ENCODE measurements around the gene MEP1B.
A peak's percentile ranks its signal among the peaks of the same experiment; 100 is the strongest.
"Not testable (repeated sequence)": the region's sequence is repeated elsewhere in the genome, so short reads cannot be mapped to it uniquely, and the experiment has no call there.

The MEP1B gene

DNA sequence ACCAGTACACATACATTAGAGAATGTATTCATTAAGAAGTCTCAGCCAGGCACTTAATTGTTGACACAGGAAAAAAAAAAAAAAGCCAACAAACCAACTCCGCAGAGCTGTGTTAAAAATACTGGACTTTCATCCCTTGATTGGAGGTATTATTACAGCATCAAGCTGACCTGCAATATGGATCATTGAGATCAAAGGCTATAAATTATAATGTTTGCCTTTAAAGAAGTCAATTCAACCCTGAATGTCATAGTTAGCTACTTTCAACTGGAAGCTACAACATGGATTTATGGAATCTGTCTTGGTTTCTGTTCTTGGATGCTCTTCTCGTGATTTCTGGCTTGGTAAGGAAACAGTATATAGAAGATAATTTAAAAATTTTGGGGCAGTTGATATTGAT lies at the start of gene MEP1B:
TSS of gene MEP1B (plus strand) at position 250 of the 400 bp plus-strand sequence. CDS start at position 282, 32 bp downstream.
- DNase-seq, result no peak

DNA sequence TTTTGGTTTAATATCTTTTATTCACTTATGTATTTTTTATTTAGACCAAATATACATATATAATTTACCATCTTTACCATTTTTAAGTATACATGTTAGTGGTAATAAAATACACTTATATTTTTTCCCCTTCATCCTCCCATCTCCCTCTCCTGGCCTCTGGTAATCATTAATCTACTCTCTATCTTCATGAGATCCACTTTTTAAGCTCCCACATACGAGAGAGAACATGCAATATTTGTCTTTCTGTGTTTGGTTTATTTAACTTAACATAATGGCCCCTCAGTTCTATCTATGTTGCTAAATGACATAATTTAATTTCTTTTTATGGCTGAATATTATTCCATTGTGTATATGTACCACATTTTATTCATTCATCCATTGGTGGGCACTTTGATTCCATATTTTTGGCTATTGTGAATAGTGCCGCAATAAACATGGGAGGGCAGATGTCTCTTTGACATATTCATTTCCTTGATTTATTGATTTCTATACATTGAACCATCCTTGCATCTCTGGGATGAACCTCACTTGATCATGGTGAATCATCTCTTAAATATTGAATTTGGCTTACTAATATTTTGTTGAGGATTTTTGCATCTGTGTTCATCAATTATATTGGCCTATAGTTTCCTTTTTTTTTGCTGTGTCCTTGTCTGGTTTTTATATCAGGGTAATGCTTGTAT lies 41.5 kb upstream of the MEP1B start:
- no peak for DNase-seq

DNA sequence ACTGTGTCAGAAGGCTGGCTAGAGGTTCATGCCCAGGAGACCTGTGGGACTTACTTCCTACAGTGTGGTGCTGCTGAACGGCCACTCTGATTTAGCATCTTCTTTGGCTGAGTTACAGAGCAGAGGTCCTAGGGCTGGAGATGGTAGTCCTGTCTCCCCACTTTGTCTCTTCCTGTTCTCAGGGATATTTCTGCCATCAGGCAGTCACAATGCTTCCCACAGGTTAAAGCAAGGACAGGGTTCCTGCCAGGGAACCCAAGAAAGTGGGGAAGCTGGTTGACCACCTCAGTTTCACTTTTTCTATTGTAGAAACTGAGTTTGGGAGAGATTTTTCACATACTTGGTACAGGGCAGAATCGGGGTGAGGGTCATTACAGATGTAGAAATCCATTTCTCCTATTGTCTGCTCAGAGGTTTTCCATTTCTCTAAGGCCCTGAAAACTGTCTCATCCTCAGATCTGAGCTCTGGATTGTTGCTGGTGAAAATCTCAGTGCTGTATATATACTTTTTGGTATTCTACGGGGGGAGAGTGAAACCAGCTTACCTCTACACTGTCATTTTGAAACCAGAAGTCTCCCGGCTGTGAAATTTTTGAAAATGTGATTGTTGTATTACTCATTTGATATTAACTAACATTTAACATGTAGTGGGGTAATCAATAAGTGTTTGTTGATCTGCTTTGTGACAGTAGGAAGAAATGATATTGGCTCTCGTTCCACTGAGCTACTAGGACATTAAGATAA lies 37.0 kb upstream of the MEP1B start:
- no peak for DNase-seq

DNA sequence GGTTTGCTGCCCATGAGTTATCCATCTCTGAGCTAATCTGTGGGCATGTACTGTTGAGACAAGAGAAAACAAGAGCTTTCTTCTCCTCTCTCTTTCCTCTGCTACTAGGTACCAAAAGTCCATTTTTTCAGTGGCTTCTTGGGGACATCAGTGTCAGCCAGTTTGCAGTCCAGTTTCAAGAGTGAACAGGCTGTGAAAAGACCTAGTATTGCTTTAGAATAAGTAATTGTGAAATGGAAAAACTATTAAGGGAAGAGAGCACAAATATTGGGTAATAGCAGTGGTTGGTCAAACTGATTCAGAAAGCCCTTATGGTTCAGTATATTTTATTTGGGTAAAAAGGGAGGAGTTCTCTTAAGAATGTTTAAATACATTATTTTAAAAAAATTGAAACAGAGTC lies 33.0 kb upstream of the MEP1B start:
- DNase-seq, result no peak

DNA sequence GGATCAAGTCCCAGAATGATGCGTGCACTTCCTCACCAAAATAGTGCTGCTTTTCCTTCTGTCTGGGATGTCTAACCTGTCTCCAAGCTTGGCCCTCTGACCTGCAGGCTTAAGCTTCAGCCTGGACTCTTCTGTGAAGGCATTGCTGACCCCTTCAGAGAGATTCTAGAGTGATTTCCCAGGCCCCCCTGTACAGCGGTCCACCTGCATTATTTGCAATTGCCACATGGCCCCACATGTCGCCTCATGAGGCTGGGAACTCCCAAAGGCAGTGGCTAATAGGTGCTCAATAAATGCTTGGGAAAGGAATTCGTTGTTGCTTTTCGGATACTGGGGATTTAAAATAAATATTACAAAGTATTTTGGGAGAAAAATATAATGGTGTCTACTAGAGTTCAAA lies 32.3 kb upstream of the MEP1B start:
- no peak for DNase-seq

DNA sequence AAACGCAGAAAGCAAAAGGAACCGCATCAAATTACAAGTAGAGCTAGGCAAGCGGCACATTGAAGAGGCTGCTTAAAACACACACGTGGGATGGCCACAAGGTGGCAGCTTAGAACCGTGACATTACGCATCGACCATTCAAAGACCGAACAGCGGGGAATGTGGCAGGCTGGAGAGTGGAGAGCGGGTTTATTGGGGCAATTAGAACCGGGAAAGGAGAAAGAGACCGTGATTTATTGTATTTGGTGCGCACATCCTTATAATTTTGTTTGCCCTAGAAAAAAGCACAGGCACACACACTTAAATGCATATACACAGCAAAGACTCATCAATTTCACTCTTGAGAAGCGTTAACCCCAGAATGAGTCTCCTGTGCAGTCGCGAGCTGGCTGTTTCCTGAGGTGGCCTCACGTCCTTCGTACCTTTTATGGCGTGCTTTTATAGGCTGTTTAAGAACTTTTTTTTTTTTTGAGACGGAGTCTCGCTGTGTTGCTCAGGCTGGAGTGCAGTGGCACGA lies 31.7 kb upstream of the MEP1B start:
- DNase-seq, result peak; percentile 17 to 48 (median 38)

DNA sequence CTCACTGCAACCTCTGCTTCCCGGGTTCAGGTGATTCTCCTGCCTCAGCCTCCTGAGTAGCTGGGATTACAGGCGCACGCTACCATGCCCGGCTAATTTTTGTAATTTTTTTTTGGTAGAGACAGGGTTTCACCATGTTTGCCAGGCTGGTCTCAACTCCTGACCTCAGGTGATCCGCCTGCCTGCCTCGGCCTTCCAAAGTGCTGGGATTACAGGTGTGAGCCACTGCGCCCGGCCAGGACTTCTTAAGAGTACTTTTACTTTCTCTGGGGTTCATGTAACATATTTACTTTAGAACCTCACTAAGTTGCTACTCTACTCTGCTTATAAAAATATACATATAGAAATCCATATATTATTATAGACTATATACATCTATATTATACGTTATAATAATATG lies 31.2 kb upstream of the MEP1B start:
- not testable (repeated sequence) for DNase-seq

DNA sequence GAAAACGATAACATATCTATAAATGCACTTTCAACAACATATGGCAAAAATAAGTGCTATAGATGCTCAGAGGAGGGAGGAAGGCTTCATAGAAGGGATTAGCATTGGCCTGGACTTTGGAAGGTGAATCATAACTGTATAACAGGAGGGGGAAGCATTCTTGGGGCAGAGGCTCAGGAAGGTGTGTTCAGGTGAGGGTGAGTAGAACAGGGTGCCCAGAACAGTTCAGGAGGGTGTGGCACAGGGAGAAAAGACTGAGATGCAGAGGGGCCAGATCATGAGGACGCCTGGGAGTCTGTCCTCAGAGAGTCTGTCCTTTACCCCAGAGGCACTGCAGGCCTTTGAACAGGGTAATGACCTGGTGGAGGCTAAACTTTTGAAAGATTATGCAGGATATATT lies 29.3 kb upstream of the MEP1B start:
- no peak for DNase-seq

DNA sequence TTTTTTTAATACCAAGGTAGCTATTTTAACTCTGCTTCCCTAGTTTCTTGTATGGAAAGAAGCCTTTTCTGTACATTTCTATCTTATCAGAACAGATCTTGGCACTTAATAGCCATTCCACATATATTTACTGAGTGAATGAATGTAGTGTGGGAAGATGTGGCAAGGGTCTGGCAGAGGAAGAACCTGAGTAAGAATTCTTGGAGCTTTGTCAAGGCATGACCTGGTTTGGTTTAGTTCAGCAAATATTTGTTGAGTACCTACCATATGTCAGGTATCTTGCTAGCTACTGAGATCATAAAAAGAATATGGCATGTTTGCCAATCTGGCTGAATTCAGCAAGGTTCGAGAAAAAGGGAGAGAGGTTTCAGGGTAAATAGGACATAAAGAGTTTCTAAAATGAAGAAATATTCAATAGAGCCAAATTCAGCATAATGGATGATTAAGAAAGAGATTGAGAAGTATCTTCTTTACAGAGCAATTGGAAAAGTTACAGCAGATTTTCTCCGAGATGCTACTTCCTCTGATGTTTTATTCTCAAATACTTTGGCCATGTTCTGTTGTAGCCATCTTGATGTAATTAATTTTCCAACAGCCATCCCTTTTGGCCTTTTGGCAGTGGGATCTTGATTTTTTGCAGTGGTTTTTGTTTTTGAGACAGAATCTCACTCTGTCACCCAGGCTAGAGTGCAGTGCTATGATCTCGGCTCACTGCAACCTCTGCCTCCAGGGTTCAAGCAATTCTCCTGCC lies 21.7 kb upstream of the MEP1B start:
- DNase-seq, result no peak

DNA sequence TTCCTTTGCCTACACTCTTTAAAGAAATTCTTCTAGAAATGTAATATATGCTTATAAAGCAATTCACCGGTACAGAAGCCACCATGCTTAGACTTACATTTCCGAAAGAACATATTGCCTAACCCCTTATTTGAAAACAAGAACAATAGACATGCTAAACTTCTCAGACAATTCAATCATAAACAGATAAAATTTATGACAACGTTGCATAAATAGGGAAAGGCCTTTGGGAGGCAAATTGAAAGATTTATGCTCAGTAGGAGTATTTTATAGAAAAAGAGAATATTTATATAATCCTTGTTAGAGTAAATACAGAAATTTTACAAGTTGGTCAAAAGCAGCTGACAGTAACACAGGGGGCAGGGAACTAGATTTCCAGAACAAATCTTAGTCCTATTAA lies 16.2 kb upstream of the MEP1B start:
- DNase-seq, result no peak

DNA sequence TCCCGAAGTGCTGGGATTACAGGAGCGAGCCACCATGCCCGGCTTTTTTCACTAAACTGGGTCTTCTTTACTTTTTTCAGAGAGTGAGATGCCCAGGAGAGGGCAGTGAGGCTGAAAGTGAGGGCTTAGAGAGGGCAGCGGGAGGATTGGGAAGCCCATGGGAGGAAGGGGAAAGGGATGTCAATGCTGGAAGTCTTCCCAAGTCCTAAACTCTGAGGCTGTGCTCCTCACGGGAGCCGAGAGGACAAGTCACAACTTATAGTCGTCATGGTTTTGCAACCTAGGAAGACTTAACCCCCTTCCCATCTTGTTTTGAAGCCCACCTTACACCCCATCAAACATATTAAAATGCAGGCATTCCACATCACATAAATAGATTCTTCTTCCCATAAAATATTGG lies 15.1 kb upstream of the MEP1B start:
- no peak for DNase-seq

DNA sequence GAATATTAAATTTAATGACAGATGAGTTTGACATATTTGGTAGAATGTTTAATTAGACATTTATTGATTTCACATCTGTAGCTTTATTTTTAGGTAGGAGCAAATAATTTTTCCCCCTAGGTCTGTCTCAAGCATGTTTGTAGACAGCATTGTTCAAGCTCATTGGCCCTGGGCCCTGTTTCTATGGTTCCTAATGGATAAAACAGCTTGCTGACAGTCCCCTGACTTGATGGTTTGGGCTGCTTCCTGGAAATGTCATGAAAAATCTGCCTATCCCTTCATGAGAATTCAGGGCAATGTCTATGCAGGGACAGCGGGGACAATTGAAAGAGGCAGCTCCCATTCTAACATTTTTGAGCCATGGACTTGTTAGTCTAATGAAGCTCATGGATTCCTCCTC lies 14.6 kb upstream of the MEP1B start:
- no peak for DNase-seq

DNA sequence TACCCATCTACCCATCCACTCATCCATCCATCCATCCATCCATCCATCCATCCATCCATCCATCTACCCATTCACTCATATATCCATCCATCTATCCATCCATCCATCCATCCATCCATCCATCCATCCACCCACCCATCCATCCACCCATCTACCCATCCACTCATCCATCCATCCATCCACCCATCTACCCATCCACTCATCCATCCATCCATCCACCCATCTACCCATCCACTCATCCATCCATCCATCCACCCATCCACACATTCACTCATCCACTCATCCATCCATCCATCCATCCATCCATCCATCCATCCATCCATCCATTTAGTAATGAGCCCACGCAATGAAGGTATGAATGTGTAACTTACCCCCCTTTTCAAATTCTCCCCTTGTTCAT lies 13.1 kb upstream of the MEP1B start:
- DNase-seq, result not testable (repeated sequence)

DNA sequence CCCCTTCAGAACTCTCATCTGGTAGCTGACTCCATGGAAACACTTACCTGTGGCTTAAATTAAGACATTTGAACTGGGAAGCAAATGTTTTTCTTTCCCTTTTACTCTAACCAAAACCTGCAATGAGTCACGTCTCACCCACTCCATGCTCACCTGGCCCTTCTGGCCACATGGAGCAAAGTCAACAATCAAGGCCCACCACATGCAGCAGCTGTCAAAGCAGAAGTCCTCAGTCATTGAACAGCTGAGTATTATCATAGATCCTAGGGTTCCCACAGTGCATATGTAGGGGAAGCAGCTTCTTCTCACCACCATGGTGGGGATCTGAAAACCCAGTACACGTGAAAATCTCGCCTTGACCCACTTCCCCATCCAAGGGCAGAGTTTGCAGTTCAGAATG lies 12.3 kb upstream of the MEP1B start:
- DNase-seq, result no peak

DNA sequence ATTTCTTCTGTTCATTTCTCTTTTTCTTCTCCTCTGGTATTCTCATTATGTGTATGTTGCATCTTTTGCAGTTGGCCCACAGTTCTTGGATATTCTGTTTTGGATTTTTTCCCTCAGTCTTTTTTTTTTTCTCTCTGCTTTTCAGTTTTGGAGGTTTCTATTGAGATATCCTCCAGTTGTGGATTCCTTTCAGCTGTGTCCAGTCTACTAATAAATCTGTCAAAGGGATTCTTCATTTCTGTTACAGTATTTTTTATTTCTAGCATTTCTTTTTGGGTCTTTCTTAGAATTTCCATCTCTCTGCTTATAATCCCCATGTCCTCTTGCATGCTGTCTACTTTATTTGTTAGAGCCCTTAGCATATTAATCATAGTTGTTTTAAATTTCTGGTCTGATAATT lies 6.3 kb upstream of the MEP1B start:
- no peak for DNase-seq

DNA sequence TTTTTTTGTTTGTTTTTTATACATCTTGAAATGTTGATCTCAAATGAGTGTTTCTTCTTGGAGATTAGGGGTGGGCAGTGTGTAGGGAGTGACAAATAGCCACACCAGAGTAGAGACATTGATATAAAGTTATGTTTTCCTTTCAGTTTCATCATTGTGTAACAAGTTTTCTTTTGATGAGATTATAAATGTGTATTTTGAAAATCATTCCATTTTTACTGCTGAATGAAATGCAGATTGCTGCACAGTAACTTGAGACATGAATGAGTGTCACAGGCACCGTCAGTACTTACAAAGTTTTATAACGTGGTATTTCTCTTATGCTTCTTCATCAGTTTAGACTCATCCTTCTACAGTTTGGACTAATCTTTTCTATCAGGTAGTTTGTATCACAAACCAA lies 370 bp downstream of the MEP1B start:
- DNase-seq, result no peak

DNA sequence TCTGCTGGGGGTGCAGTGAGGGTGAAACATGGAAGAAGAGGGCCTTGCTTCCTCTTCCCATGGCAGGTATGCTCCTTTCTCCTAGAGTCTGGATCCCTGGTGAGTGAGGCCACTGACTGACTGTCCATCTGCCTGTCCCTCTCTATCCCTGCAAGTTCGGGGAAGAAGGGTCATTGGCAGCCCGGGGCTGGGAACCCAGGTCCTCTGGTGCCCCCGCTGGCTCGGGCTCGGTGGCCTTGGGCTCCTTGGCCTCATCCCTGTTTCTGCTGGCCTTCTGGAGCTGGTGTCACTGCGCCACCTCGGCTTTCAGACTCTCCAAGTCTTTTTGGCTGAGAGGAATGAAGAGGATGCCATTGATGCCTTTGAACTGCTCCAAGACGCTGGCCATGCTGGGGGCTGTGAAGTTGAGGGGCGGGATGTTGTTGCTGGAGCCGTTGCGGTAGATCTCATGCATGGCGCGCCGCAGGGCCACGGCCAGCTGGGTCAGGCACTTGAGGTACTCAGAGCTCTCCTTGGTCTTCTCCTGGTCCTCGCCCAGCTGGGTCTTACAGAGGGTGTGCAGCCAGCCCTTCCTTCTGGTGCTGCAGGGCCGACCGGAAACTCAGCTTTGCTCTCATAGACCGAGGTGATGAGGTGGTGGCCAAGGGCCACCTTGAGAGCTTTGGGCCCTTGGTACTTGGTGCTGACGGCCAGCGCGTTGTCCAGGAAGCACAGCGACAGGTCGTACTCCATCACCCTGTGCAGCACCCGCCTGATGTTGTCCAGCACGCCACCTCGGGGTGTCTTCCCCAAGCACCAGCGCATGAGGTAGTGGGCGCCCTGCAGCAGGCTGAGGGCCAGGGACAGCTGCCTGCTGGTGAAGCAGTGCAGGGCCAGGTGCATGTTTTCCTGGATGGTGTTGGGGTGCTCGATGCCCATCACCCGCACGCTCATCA lies 6.3 kb downstream of the MEP1B start:
- no peak for DNase-seq

DNA sequence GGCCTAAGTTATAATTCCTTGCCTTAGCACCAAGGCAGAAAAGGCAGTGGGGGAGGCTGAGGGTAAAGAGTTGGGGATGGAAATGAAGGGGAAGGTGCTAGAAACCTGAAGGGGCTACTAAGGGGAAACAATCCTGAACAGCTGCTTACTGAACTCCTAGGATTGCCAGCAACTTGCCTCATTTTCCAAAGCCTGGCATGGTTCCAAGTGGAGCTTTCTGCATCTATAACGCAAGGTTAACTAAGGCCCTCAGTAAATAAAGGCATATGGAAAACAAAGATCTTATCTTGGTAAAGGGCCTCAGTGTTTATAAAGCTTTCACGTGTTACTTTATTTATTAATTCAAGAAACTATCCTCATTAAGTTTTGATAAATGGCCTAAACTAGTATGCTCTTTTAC lies 10.9 kb downstream of the MEP1B start:
- no peak for DNase-seq

DNA sequence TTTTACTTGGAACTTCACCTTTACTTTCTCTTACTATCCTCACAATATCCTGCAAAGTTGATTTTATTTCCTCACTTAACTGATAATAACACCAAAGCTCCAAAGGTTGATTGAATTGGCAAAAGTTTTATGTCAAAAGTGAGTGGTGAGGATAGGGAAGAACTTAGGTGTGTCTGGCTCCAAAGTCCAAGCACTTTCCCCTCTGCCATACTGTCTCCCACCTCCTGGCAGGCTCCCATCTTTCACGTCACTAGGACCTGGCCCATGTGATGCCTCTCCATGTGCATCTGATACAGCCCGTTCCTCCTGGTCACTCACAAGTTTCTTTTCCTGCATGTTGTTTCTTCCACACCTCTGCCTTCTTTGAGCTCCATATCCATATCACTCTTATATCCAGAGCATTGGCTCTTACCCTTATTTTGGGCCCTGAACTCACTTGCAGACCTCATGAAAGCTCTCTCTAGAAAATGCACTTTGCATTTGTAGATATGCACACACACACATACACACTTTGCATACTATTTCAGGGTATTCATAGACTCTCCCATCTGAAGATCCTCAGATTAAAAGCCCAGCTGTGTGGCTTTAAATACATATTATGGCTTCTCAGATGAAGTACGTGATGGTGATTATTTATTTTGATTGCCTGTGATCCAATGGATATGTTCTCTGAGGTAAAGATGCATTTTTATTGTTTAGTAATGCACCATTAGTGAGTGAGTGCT lies 12.3 kb downstream of the MEP1B start:
- DNase-seq, result no peak

DNA sequence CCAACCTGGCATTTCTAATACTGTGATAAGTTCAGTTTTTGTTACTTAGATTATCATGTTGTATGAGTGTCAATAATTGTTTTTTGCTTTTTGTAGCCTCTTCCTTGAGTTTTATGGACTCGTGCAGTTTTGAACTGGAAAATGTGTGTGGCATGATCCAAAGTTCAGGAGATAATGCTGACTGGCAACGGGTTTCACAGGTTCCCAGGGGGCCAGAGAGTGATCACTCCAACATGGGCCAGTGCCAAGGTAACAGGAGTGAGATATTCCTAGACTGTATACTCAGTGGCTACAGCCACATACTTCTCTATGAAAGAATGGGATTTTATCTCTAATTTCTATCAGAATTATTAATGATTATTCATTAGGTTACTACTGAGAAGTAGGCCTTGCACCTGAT lies 18.2 kb downstream of the MEP1B start:
- no peak for DNase-seq

DNA sequence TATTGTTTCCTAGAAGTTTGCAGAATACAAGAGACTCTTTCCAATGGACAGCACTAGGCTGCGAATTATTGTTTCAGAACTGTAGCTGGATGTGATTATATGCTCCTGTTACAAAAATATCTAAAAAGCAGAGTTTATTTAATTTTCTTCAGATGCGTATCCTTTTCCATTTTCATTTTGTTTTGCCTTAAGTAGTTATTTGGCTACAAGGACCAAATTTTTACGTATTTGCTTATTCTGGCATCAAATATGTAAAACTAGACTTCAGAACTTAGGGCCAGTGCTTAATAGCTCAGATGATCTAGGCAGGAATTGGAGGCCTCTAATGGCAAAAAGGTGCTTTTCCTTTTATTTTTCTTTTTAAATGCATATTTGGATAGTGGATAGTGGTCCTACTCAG lies 18.7 kb downstream of the MEP1B start:
- DNase-seq, result no peak

Data from activated CD4-positive, CD25-positive, alpha-beta regulatory T cell (primary cell).